ENCODE data around the gene HELZ. TPM values are rescaled to one million over a fixed set of nuclear protein-coding genes. Genes with fewer than 3 reads are reported as not detected.

The HELZ gene
- total RNA-seq, 1 donor from 2014 or later = 14.8 TPM

DNA sequence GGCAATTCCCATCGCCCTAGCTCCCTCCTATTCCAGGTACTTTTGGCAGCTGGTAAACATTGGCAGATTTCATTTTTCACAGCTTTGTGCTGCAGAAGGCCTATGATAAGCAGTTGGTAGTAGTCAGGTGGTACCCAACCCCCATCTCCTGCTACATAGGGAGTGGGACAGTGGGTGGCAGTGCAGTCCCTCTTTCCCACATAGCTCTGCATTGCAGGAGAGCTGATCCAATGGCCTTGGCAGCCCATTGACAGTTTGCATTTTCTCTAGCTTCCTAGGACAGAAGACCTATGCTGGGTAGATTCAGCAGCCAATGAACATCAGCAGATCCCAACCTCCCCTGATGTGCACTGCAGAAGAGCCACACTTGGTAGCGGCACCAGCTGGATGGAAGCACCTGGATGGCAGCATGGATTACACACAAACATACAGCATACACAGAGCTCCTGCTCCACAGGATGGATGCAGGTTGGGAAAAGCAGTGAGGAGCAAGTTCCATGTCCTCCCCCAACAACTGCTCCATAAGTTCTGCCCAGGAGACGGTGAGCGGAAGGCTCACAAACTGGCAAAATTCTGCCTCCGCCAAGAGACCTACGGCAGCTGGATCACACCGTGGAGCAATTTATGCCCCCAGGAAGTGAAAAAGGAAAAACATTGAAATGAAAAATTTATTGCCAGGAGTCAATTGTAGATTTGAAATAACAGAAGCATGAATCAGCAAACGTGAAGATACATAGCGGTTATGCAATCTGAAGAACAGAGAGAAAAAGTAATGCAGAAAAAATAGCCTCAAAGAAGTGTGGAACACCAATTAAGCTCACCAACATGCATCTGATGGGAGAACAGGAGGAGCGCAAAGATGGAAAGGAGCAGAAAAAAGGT lies 105.0 kb downstream of the HELZ start:
- peaks cover 1% of the 10 kb centered on the region for H3K36me3 ChIP-seq (ENCODE audit: control insufficient read depth, insufficient read depth, low read length)
- no peak for DNase-seq (ENCODE audit: low read depth)
- no peak overlapping the region for H3K4me3 ChIP-seq (ENCODE audit: low read depth, low read length)
- TF ChIP-seq, protein P1, sequence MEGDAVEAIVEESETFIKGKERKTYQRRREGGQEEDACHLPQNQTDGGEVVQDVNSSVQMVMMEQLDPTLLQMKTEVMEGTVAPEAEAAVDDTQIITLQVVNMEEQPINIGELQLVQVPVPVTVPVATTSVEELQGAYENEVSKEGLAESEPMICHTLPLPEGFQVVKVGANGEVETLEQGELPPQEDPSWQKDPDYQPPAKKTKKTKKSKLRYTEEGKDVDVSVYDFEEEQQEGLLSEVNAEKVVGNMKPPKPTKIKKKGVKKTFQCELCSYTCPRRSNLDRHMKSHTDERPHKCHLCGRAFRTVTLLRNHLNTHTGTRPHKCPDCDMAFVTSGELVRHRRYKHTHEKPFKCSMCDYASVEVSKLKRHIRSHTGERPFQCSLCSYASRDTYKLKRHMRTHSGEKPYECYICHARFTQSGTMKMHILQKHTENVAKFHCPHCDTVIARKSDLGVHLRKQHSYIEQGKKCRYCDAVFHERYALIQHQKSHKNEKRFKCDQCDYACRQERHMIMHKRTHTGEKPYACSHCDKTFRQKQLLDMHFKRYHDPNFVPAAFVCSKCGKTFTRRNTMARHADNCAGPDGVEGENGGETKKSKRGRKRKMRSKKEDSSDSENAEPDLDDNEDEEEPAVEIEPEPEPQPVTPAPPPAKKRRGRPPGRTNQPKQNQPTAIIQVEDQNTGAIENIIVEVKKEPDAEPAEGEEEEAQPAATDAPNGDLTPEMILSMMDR (IDR thresholded peaks at IDR 0.05; ENCODE audit: insufficient read depth, low read length, poor library complexity, severe bottlenecking) = no peak
- no peaks in the 10 kb centered on the region for H3K27me3 ChIP-seq (ENCODE audit: control insufficient read depth, insufficient read depth, low read length)

DNA sequence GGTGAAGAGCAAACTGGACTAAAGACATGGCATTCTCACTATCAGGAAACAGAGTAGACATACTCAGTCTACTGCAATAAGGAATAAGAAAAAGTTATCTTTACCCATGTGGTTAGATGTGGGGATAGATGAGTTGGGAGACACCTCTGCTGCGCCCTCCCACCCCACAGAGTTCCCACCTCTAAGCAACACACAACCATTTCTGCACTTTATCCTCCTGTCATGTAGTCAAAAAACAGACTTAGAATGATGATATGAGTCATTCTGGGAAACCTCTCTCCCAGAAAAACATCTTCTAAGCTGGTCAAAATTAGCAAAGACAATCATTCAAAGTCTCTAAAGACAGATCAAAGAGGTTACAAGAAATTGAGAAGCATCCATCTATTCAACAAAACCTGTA lies 105.7 kb downstream of the HELZ start:
- TF ChIP-seq, protein P1 (IDR thresholded peaks at IDR 0.05; ENCODE audit: insufficient read depth, low read length, poor library complexity, severe bottlenecking) = no peak
- Histone ChIP-seq H3K36me3 (ENCODE audit: control insufficient read depth, insufficient read depth, low read length) (peaks cover 1% of the 10 kb centered on the region), H3K4me3 (ENCODE audit: low read depth, low read length) (no peak overlapping the region), H3K27me3 (ENCODE audit: control insufficient read depth, insufficient read depth, low read length) (no peaks in the 10 kb centered on the region)
- DNase-seq (ENCODE audit: low read depth) = no peak

DNA sequence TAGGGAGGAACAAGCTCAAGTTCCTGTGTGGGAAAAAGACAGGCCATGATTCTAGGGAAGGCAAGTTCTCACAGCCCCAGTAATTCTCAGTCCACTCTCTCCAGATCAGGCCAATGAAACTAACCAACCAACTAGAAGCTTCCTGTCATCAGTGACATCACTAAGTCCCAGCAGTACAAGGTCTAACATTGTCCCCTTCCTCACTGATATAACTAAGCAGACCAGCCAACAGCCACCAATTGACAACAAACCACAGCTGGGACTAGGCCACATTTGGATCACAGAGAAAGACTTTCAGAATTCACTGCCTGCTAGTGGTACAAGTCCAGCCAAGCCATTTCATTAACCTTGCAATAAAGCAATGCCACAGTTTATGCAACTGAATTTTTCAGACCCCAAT lies 106.6 kb downstream of the HELZ start:
- no peak for DNase-seq (ENCODE audit: low read depth)
- Histone ChIP-seq H3K27me3 (ENCODE audit: control insufficient read depth, insufficient read depth, low read length) (no peaks in the 10 kb centered on the region), H3K4me3 (ENCODE audit: low read depth, low read length) (no peak overlapping the region), H3K36me3 (ENCODE audit: control insufficient read depth, insufficient read depth, low read length) (peaks cover 1% of the 10 kb centered on the region)
- TF ChIP-seq, protein P1 (IDR thresholded peaks at IDR 0.05; ENCODE audit: insufficient read depth, low read length, poor library complexity, severe bottlenecking) = no peak

DNA sequence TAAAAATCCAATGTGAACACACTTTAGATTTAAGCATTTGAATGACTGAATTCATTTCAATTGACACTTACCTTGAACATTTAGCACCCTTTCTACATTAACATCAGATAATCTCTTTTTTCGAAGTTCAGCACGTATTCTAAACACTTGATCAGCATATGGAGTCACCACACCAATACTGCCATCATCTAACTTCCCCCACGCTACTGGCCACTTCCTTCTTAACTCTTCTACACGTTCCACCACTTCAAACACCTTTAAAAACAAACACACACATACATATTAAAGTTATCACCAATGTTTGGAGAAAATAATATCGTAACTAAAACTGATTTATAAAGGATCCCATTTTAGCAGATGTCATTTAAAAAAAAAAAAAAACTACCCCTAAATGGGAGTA lies 107.1 kb downstream of the HELZ start:
- Histone ChIP-seq H3K27me3 (ENCODE audit: control insufficient read depth, insufficient read depth, low read length) (no peaks in the 10 kb centered on the region), H3K36me3 (ENCODE audit: control insufficient read depth, insufficient read depth, low read length) (peaks cover 1% of the 10 kb centered on the region), H3K4me3 (ENCODE audit: low read depth, low read length) (no peak overlapping the region)
- no peak for DNase-seq (ENCODE audit: low read depth)
- TF ChIP-seq, protein P1 (IDR thresholded peaks at IDR 0.05; ENCODE audit: insufficient read depth, low read length, poor library complexity, severe bottlenecking) = no peak

DNA sequence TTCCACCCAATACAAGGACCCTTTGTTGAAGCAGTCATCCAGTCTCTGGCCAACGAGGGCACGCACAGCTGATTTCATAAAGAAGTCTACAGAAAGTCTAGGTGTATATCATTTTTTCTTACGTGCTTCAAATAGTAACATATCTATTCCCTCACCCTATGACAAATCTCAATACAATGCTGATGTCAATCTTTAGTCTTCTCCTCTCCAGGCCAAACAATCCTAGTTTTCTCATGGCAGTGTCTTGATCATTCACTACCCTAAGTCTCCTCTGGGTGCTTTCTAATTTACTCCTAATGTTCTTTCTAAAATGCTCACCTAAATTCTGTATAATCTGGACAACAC lies 108.0 kb downstream of the HELZ start:
- Histone ChIP-seq H3K27me3 (ENCODE audit: control insufficient read depth, insufficient read depth, low read length) (no peaks in the 10 kb centered on the region), H3K36me3 (ENCODE audit: control insufficient read depth, insufficient read depth, low read length) (peaks cover 1% of the 10 kb centered on the region), H3K4me3 (ENCODE audit: low read depth, low read length) (no peak overlapping the region)
- TF ChIP-seq, protein P1 (IDR thresholded peaks at IDR 0.05; ENCODE audit: insufficient read depth, low read length, poor library complexity, severe bottlenecking) = no peak
- DNase-seq (ENCODE audit: low read depth) = no peak
